Spleen (tissue), 11 donors: Measurements from ENCODE around the gene MAP3K6. TPM values are rescaled to one million over a fixed set of nuclear protein-coding genes. Genes with fewer than 3 reads are reported as not detected.
"Not testable (repeated sequence)": the region's sequence is repeated elsewhere in the genome, so short reads cannot be mapped to it uniquely, and the experiment has no call there.

Source experiments
- DNase-seq: peaks from one replicate; pipeline ENCODE4 v3.0.0-alpha.2; 2020
- H3K27ac ChIP-seq, 8 donors: fragments of 200-600 bp; sonication (generic) in 7 of 8; 1 replicate in 4 of 8; 2 replicates in 4 of 8; pipeline versions ENCODE4 v1.5.0 to v1.8.0; 2016 to 2021; ENCODE audit warnings: inconsistent platforms in 4 of 8, mild to moderate bottlenecking in 4 of 8, moderate library complexity in 1 of 8
- H3K27me3 ChIP-seq, 7 donors: fragments of 200-600 bp; sonication (generic) in 6 of 7; replicated peaks in 1 of 7; 1 replicate in 4 of 7; 2 replicates in 3 of 7; pipeline versions ENCODE4 v1.5.0 to v1.8.0; 2016 to 2021; ENCODE audit warnings: inconsistent platforms in 3 of 7, mild to moderate bottlenecking in 1 of 7
- H3K36me3 ChIP-seq, 6 donors: fragments of 200-600 bp; sonication (generic) in 5 of 6; 1 replicate in 4 of 6; 2 replicates in 2 of 6; pipeline versions ENCODE4 v1.5.0 to v1.8.0; 2016 to 2021; ENCODE audit warnings: inconsistent platforms in 2 of 6
- H3K4me1 ChIP-seq, 6 donors: fragments of 200-600 bp; sonication (generic) in 5 of 6; 1 replicate in 3 of 6; 2 replicates in 3 of 6; pipeline versions ENCODE4 v1.5.0 to v1.8.0; 2016 to 2021; ENCODE audit warnings: inconsistent platforms in 3 of 6
- H3K4me3 ChIP-seq, 8 donors: fragments of 200-600 bp; sonication (generic) in 7 of 8; 1 replicate in 4 of 8; 2 replicates in 4 of 8; pipeline versions ENCODE4 v1.5.0 to v1.8.0; 2016 to 2021; ENCODE audit warnings: inconsistent platforms in 4 of 8, mild to moderate bottlenecking in 4 of 8, moderate library complexity in 2 of 8
- H3K9me3 ChIP-seq, 8 donors: fragments of 200-600 bp; sonication (generic) in 7 of 8; 1 replicate in 4 of 8; 2 replicates in 4 of 8; pipeline versions ENCODE4 v1.5.0 to v1.8.0; 2016 to 2021; ENCODE audit warnings: inconsistent platforms in 4 of 8
- POLR2A ChIP-seq, 3 donors: fragments of 450-650 bp; IDR thresholded peaks; one replicate each; pipeline ENCODE4 v1.5.1; 2017; ENCODE audit warnings: antibody characterized with exemption in 3 of 3, mild to moderate bottlenecking in 1 of 3
- POLR2AphosphoS5 ChIP-seq, 3 donors: sonication (generic); formaldehyde crosslinking; IDR thresholded peaks; one replicate each; pipeline ENCODE4 v1.5.1; 2017; ENCODE audit warnings: antibody characterized with exemption in 3 of 3
- WGBS, 5 donors: extraction: QIAGEN DNeasy Blood & Tissue Kit in 3 of 5; methylation state at CpG; one replicate each; pipeline versions ENCODE4 v1.1.5 to v1.1.7; 2013 to 2018; 5-methylcytosine and 5-hydroxymethylcytosine counted together
- intact Hi-C: fragments of 100-400 bp; cut with DNase I; formaldehyde crosslinking; loops from one replicate; pipeline ENCODE4 v1.15.0; 2023; ENCODE audit warnings: low total_unique reads
- polyA plus RNA-seq, 3 donors: library from polyadenylated mRNA; stranded (reverse); fragments of 200-250 nt; gene quantifications; one replicate each; pipeline ENCODE4 v1.2.1, GENCODE V29; 2013
- total RNA-seq, 7 donors: library from RNA; depleted of rRNA in 3 of 7; stranded (reverse); fragments of >200 nt in 3 of 7; fragmentation: NEBNext Ultra II Directional in 4 of 7; extraction: Animal tissue kit (Norgen Biotek cat#: 25700) in 4 of 7; gene quantifications; one replicate each; pipeline versions ENCODE4 v1.1.0 to v1.2.1, GENCODE V29; 2016 to 2021
- TF ChIP-seq, protein P1 (sequence below), 11 experiments: fragments of 200-600 bp in 7 of 11; fragments of 450-650 bp in 4 of 11; sonication (generic) in 4 of 11; IDR thresholded peaks in 8 of 11; conservative IDR thresholded peaks in 3 of 11; 1 replicate in 7 of 11; 2 replicates in 4 of 11; pipeline versions ENCODE4 v1.4.0 to v1.8.0; 2016 to 2021; ENCODE audit warnings: antibody characterized with exemption in 11 of 11, inconsistent platforms in 4 of 11, mild to moderate bottlenecking in 1 of 11
- donor health status: healthy with polysubstance abuse.
- donor health status: DM: no; HTN: no; CAD: no; lungs with moderate emphysema.
- donor health status: DM: no; HTN: no; CAD: no.
- donor health status: Bipolar disorder and iron deficiency.
- donor health status: healthy.
- donor health status: DM: no; HTN: no; CAD: no.
- donor health status: DM: yes; HTN: yes; CAD: no.

The MAP3K6 gene
- total and polyA plus RNA-seq, 10 donors: 20.3 to 55.0 (median 31.0) TPM

DNA sequence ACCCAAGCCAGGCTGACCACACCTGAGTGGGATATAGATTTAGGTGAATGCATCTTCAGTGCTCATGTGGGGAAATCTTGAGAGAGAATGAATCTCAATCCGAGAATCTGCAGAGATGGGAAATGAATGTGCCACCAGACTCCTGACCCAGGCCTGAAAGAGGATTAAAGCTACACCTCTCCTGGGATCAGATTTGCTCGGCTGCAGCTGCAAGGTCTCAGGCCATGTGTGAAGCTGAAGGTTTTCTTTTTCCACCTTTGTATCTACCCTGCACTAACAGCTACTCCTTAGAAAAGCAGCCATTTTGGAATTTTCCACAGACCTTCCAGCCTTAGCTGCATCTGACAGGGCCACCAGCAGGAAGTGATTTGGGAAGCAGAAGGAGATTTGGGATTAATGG lies 43.9 kb upstream of the MAP3K6 start:
- H3K27me3 ChIP-seq: no peaks in the 10 kb centered on the region
- H3K9me3 ChIP-seq: no peaks in the 10 kb centered on the region
- H3K4me3 ChIP-seq: no peak overlapping the region
- no peak for DNase-seq
- no peak for TF ChIP-seq POLR2A (IDR thresholded peaks at IDR 0.05)
- TF ChIP-seq, protein P1, sequence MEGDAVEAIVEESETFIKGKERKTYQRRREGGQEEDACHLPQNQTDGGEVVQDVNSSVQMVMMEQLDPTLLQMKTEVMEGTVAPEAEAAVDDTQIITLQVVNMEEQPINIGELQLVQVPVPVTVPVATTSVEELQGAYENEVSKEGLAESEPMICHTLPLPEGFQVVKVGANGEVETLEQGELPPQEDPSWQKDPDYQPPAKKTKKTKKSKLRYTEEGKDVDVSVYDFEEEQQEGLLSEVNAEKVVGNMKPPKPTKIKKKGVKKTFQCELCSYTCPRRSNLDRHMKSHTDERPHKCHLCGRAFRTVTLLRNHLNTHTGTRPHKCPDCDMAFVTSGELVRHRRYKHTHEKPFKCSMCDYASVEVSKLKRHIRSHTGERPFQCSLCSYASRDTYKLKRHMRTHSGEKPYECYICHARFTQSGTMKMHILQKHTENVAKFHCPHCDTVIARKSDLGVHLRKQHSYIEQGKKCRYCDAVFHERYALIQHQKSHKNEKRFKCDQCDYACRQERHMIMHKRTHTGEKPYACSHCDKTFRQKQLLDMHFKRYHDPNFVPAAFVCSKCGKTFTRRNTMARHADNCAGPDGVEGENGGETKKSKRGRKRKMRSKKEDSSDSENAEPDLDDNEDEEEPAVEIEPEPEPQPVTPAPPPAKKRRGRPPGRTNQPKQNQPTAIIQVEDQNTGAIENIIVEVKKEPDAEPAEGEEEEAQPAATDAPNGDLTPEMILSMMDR (IDR thresholded peaks at IDR 0.05 in 8 of 11, conservative IDR thresholded peaks at IDR 0.05 in 3 of 11): no peak
- 84 to 90% (median 84%) methylated on average over 2 of the region's 2 CpGs for WGBS, 5 donors
- peak overlapping the region in 2 of 8 donors; percentile 2 to 10 for H3K27ac ChIP-seq
- intact Hi-C loops: no loop called here
- H3K36me3 ChIP-seq: peaks cover 5 to 100% (median 88%) of the 10 kb centered on the region in 6 donors
- H3K4me1 ChIP-seq: peaks cover 0 to 25% (median 16%) of the 10 kb centered on the region in 6 donors

- no peak overlapping the region for H3K4me3 ChIP-seq
- H3K27me3 ChIP-seq: no peaks in the 10 kb centered on the region
- no peaks in the 10 kb centered on the region for H3K9me3 ChIP-seq
- no peak for DNase-seq
- TF ChIP-seq POLR2A (IDR thresholded peaks at IDR 0.05): no peak
- TF ChIP-seq POLR2AphosphoS5 (IDR thresholded peaks at IDR 0.05): peak in 2 of 3 donors; percentile 11 to 12
- TF ChIP-seq, protein P1 (IDR thresholded peaks at IDR 0.05 in 8 of 11, conservative IDR thresholded peaks at IDR 0.05 in 3 of 11): no peak
- intact Hi-C loops: no loop called here
- no peak overlapping the region for H3K27ac ChIP-seq
- WGBS, 5 donors: 91 to 97% (median 92%) methylated on average over 11 of the region's 11 CpGs
- H3K4me1 ChIP-seq: peaks cover 5 to 35% (median 25%) of the 10 kb centered on the region in 6 donors
- peaks cover 2 to 100% (median 78%) of the 10 kb centered on the region in 6 donors for H3K36me3 ChIP-seq
Measured at GRCh38 chr1:27409669-27410068, 42.9 kb upstream of the MAP3K6 start.

- Histone ChIP-seq H3K27ac (peak overlapping the region in 2 of 8 donors; percentile 30 to 84), H3K4me3 (no peak overlapping the region), H3K9me3 (no peaks in the 10 kb centered on the region), H3K36me3 (peaks cover 0 to 87% (median 63%) of the 10 kb centered on the region in 6 donors), H3K27me3 (no peaks in the 10 kb centered on the region), H3K4me1 (peaks cover 18 to 51% (median 40%) of the 10 kb centered on the region in 6 donors)
- TF ChIP-seq POLR2AphosphoS5 (IDR thresholded peaks at IDR 0.05): peak in 2 of 3 donors; percentile 18 to 21
- TF ChIP-seq POLR2A (IDR thresholded peaks at IDR 0.05): no peak
- intact Hi-C loops: no loop called here
- no peak for DNase-seq
- 93 to 98% (median 97%) methylated on average over 9 of the region's 9 CpGs for WGBS, 5 donors
Measured at GRCh38 chr1:27408151-27408550, 41.4 kb upstream of the MAP3K6 start.

DNA sequence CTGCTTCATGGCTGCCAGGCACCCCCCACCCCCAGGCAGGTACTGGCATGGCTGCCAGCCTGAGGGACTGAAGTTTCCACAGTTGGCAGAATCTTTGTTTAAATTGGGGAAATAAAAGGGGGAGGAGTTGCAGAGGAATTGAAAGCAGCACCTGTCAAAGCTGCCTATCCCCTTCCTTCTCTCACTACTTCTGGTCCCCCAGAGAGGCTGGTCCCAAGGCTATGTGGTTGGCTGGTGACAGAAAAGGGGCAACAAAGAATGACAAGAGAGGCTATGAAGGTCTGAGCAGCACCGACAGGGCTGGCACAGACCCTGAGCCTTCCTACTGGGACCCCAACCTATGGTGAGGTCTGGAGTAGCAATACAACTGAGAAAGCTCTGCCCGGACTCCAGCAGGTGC lies 40.0 kb upstream of the MAP3K6 start:
- intact Hi-C loops, DNase-seq, H3K9me3 ChIP-seq, H3K27me3 ChIP-seq, H3K4me3 ChIP-seq: not testable (repeated sequence)
- Histone ChIP-seq H3K4me1 (peaks cover 31 to 64% (median 54%) of the 10 kb centered on the region in 6 donors), H3K36me3 (peaks cover 0 to 73% (median 49%) of the 10 kb centered on the region in 6 donors), H3K27ac (peak overlapping the region in 6 of 8 donors; percentile 47 to 84 (median 78))
- WGBS, 5 donors: 71 to 94% (median 71%) methylated on average over 2 of the region's 2 CpGs
- peak in 1 of 3 donors; percentile 13 for TF ChIP-seq POLR2AphosphoS5 (IDR thresholded peaks at IDR 0.05)

GRCh38 chr1:27406362-27406680 lies 39.6 kb upstream of the MAP3K6 start:
- intact Hi-C loops: no loop called here
- Histone ChIP-seq H3K4me3 (no peak overlapping the region), H3K9me3 (no peaks in the 10 kb centered on the region), H3K36me3 (peaks cover 0 to 68% (median 45%) of the 10 kb centered on the region in 6 donors), H3K27me3 (no peaks in the 10 kb centered on the region), H3K4me1 (peaks cover 31 to 69% (median 57%) of the 10 kb centered on the region in 6 donors), H3K27ac (peak overlapping the region in 6 of 8 donors; percentile 47 to 84 (median 78))
- DNase-seq: no peak
- WGBS, 5 donors: 68 to 87% (median 77%) methylated on average over 4 of the region's 4 CpGs
- TF ChIP-seq, protein P1 (IDR thresholded peaks at IDR 0.05 in 8 of 11, conservative IDR thresholded peaks at IDR 0.05 in 3 of 11): peak in 1 of 11 experiments; percentile 1
- TF ChIP-seq POLR2AphosphoS5 (IDR thresholded peaks at IDR 0.05): no peak
- TF ChIP-seq POLR2A (IDR thresholded peaks at IDR 0.05): no peak
